IMR-90 (cell line): Measurements from ENCODE around the gene ORMDL2. TPM values are rescaled to one million over a fixed set of nuclear protein-coding genes. Genes with fewer than 3 reads are reported as not detected.
A peak's percentile ranks its signal among the peaks of the same experiment; 100 is the strongest.

ENCODE experiments used
- ATAC-seq: fragments of 200-7000 bp; cut with Tn5 transposase; 2 replicates; pipeline ENCODE4 v1.9.1; 2020; ENCODE audit warnings: low read depth, mild to moderate bottlenecking, moderate library complexity
- BruUV-seq: library from RNA; stranded (reverse); fragments of 400-500 nt; replicated peaks from 2 replicates; lab custom pipeline; 2021; lab: Mats Ljungman, UMichigan
- CTCF ChIA-PET: fragments of 300-600 bp; formaldehyde crosslinking; extraction: SDS; loops from one replicate; lab custom pipeline; 2021; ENCODE audit warnings: antibody characterized with exemption; lab: Yijun Ruan, JAX
- POLR2A ChIA-PET: fragments of 300-600 bp; sonication (Branson Sonifier 250); formaldehyde crosslinking; loops from one replicate; lab custom pipeline; 2022; ENCODE audit warnings: antibody characterized with exemption; ENCODE audit not compliant: unreplicated experiment; lab: Charles Lee
- DNase-seq: peaks from one replicate; pipeline ENCODE4 v3.0.0; 2013
- H2AFZ ChIP-seq: replicated peaks from 2 replicates; pipeline ENCODE3; 2013; ENCODE audit warnings: low read length, mild to moderate bottlenecking; ENCODE audit not compliant: poor library complexity
- H2AK5ac ChIP-seq: 2 replicates; pipeline ENCODE4 v1.6.1; 2013; ENCODE audit warnings: low read depth, low read length, inconsistent platforms
- H2AK9ac ChIP-seq: replicated peaks from 2 replicates; pipeline ENCODE3; 2013; ENCODE audit warnings: mild to moderate bottlenecking, low read depth, low read length, moderate library complexity; ENCODE audit not compliant: poor library complexity
- H2BK120ac ChIP-seq: 2 replicates; pipeline ENCODE4 v1.6.1; 2013; ENCODE audit warnings: low read depth, low read length, inconsistent platforms
- H2BK15ac ChIP-seq: 3 replicates; pipeline ENCODE4 v1.6.1; 2013; ENCODE audit warnings: low read depth, low read length, inconsistent platforms
- H2BK20ac ChIP-seq: 2 replicates; pipeline ENCODE4 v1.6.1; 2013; ENCODE audit warnings: low read depth, mild to moderate bottlenecking, inconsistent platforms, low read length, moderate library complexity
- H2BK5ac ChIP-seq: 2 replicates; pipeline ENCODE4 v1.6.1; 2013; ENCODE audit warnings: mild to moderate bottlenecking, low read depth, low read length, inconsistent platforms; ENCODE audit not compliant: poor library complexity, severe bottlenecking
- H3K14ac ChIP-seq: replicated peaks from 2 replicates; pipeline ENCODE4 v1.6.1; 2013; ENCODE audit warnings: low read depth, low read length, inconsistent platforms
- H3K18ac ChIP-seq: 2 replicates; pipeline ENCODE4 v1.6.1; 2013; ENCODE audit warnings: low read depth, low read length, control low read depth
- H3K23ac ChIP-seq: 2 replicates; pipeline ENCODE4 v1.6.1; 2013; ENCODE audit warnings: low read depth, low read length, inconsistent platforms
- H3K27ac ChIP-seq: 2 replicates; pipeline ENCODE4 v1.5.1; 2013; ENCODE audit warnings: mild to moderate bottlenecking, control low read depth, low read length; ENCODE audit not compliant: insufficient read depth
- H3K27me3 ChIP-seq: 2 replicates; pipeline ENCODE4 v1.6.1; 2013; ENCODE audit warnings: low read length; ENCODE audit not compliant: control insufficient read depth, insufficient read depth
- H3K36me3 ChIP-seq: 2 replicates; pipeline ENCODE4 v1.6.1; 2013; ENCODE audit warnings: low read length, mixed read lengths; ENCODE audit not compliant: control insufficient read depth, insufficient read depth
- H3K4ac ChIP-seq: 2 replicates; pipeline ENCODE4 v1.6.1; 2013; ENCODE audit warnings: low read depth, low read length, inconsistent platforms
- H3K4me1 ChIP-seq: 2 replicates; pipeline ENCODE4 v1.6.1; 2013; ENCODE audit warnings: low read length, mixed read lengths; ENCODE audit not compliant: control insufficient read depth, insufficient read depth
- H3K4me2 ChIP-seq: 2 replicates; pipeline ENCODE4 v1.6.1; 2013; ENCODE audit warnings: low read depth, mild to moderate bottlenecking, control low read depth, low read length, moderate library complexity
- H3K4me3 ChIP-seq: 2 replicates; pipeline ENCODE4 v1.5.1; 2013; ENCODE audit warnings: low read depth, mild to moderate bottlenecking, control low read depth, low read length, moderate library complexity; ENCODE audit not compliant: insufficient read depth
- H3K56ac ChIP-seq: 2 replicates; pipeline ENCODE4 v1.6.1; 2013; ENCODE audit warnings: low read length, inconsistent platforms; ENCODE audit not compliant: insufficient read depth; ENCODE audit errors: extremely low read depth
- H3K79me1 ChIP-seq, 2 experiments: 2 replicates each; pipeline ENCODE4 v1.6.1; 2013; ENCODE audit warnings: low read length in 2 of 2, inconsistent platforms in 1 of 2, low read depth in 1 of 2
- H3K9ac ChIP-seq: 2 replicates; pipeline ENCODE4 v1.6.1; 2013; ENCODE audit warnings: low read depth, low read length, control low read depth
- H3K9me1 ChIP-seq: 2 replicates; pipeline ENCODE4 v1.6.1; 2013; ENCODE audit warnings: low read length, inconsistent platforms; ENCODE audit not compliant: insufficient read depth
- H3K9me3 ChIP-seq: 2 replicates; pipeline ENCODE4 v1.6.1; 2013; ENCODE audit warnings: low read length; ENCODE audit not compliant: control insufficient read depth, insufficient read depth
- H4K20me1 ChIP-seq: 2 replicates; pipeline ENCODE4 v1.6.1; 2013; ENCODE audit warnings: low read length, inconsistent platforms; ENCODE audit not compliant: insufficient read depth
- H4K5ac ChIP-seq: 2 replicates; pipeline ENCODE4 v1.6.1; 2013; ENCODE audit warnings: mild to moderate bottlenecking, low read depth, low read length, control low read depth
- H4K8ac ChIP-seq, 2 experiments: 2 replicates each; pipeline ENCODE4 v1.6.1; 2013; ENCODE audit warnings: low read depth in 2 of 2, low read length in 2 of 2, control low read depth in 1 of 2, inconsistent platforms in 1 of 2
- H4K91ac ChIP-seq: 2 replicates; pipeline ENCODE4 v1.6.1; 2013; ENCODE audit warnings: low read depth, low read length, inconsistent platforms; ENCODE audit not compliant: insufficient read depth
- BHLHE40 ChIP-seq: fragments of 150-350 bp; IDR thresholded peaks from 2 replicates; pipeline ENCODE4 v1.6.1; 2016; ENCODE audit warnings: mild to moderate bottlenecking, low read depth, low read length
- FOS ChIP-seq: fragments of 150-350 bp; IDR thresholded peaks from 2 replicates; pipeline ENCODE4 v1.6.1; 2016; ENCODE audit warnings: low read depth, low read length
- MAZ ChIP-seq: IDR thresholded peaks from 2 replicates; pipeline ENCODE4 v1.6.1; 2012; ENCODE audit warnings: low read depth, mild to moderate bottlenecking, low read length, improper control_type of control experiment, moderate library complexity, borderline replicate concordance
- POLR2A ChIP-seq: IDR thresholded peaks from 2 replicates; pipeline ENCODE4 v1.6.1; 2012; ENCODE audit warnings: mild to moderate bottlenecking, low read depth, low read length
- RFX5 ChIP-seq: IDR thresholded peaks from 2 replicates; pipeline ENCODE4 v1.8.0; 2012; ENCODE audit warnings: low read depth, mild to moderate bottlenecking, low read length, moderate library complexity
- SMC3 ChIP-seq: fragments of 150-350 bp; IDR thresholded peaks from 2 replicates; pipeline ENCODE4 v1.6.1; 2016; ENCODE audit warnings: low read depth, mild to moderate bottlenecking, antibody characterized with exemption, low read length, moderate library complexity
- WGBS, 2 experiments: methylation state at CpG; one replicate each; pipeline versions ENCODE4 v1.1.5 to v1.1.7; 2013; ENCODE audit warnings: missing lambda C conversion rate in 2 of 2; ENCODE audit not compliant: insufficient read length in 1 of 2; ENCODE audit errors: extremely low coverage in 2 of 2; 5-methylcytosine and 5-hydroxymethylcytosine counted together
- dilution Hi-C: fragments of 300-500 bp; cut with HindIII; formaldehyde crosslinking; loops from one replicate; pipeline ENCODE4 v1.14.3; 2018; ENCODE audit warnings: low sequenced_read_pairs; ENCODE audit not compliant: unreplicated experiment
- in situ Hi-C: fragments of 300-500 bp; cut with MboI; formaldehyde crosslinking; loops from 3 replicates; pipeline ENCODE4 v1.14.3; 2019; ENCODE audit warnings: low sequenced_read_pairs, inconsistent platforms, mixed read lengths
- intact Hi-C: fragments of 100-400 bp; cut with micrococcal nuclease; formaldehyde crosslinking; loops from 2 replicates; pipeline ENCODE4 v1.10.0; 2022
- polyA plus RNA-seq, 3 experiments: library from polyadenylated mRNA; depleted of rRNA; stranded (reverse); fragments of >200 nt; gene quantifications; 2 replicates each; pipeline ENCODE4 v1.2.3, GENCODE V29; 2012; ENCODE audit warnings: low replicate concordance in 1 of 3
- total RNA-seq: library from RNA; depleted of rRNA; stranded (reverse); fragments of >200 nt; gene quantifications from 2 replicates; pipeline ENCODE4 v1.2.3, GENCODE V29; 2012
- TF ChIP-seq, protein P1 (sequence below): fragments of 150-350 bp; IDR thresholded peaks from 2 replicates; pipeline ENCODE4 v1.6.1; 2016; ENCODE audit warnings: low read depth, mild to moderate bottlenecking, low read length, moderate library complexity, borderline replicate concordance
- TF ChIP-seq, protein P2 (sequence below): conservative IDR thresholded peaks from 2 replicates; pipeline ENCODE4 v1.5.1; 2012; ENCODE audit warnings: mild to moderate bottlenecking, low read depth, low read length, improper control_type of control experiment
- TF ChIP-seq, protein P3 (sequence below): fragments of 150-350 bp; IDR thresholded peaks from 2 replicates; pipeline ENCODE4 v1.6.1; 2017; ENCODE audit warnings: mild to moderate bottlenecking, antibody characterized with exemption, low read length, low read depth

Gene ORMDL2
- total and polyA plus RNA-seq, 2 of the 4 experiments (the other 2 are of a cell fraction): 20.4 to 39.7 TPM

DNA sequence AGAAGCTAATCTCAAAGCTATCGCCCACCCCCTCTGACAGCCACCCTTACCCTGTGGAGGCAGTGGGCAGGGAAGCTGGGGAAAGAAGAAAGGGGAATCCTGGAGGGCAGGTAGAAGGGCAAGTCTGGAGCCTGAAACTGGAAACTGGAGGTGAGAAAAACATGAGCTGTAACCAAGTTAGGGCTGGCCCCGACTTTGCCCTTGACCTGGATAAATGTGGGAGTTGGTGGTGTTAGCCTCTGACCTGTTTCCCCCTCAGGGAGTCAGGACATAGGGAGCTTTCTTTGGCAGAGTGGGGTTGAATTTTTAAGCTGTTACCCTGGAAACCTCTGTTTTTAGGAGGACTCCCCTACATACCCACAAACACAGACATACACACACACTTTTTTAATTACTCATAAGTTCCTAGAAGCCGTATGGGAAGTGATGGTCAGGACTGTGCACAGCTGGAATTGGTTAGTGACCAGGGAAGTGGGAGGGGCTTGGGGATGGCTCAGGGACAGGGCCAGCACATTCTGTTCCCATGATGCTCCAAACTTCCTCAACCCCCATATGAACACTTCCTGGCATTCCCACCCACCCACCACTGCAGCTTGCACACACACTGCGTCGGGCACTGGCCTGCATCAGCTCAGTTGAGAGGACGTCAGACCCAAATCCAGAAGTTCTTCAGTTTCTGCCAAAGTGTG lies 29.9 kb downstream of the ORMDL2 start:
- H3K56ac ChIP-seq: peak overlapping the region; percentile 87
- H3K4me2 ChIP-seq: peak overlapping the region; percentile 77
- TF ChIP-seq RFX5 (no peak), SMC3 (0 out of 2 replicates have a peak, but pooled peaks have one; percentile 9), FOS (peak; percentile 90), POLR2A (peak; percentile 94), MAZ (peak; percentile 54), BHLHE40 (peak; percentile 34)
- TF ChIP-seq, protein P1, sequence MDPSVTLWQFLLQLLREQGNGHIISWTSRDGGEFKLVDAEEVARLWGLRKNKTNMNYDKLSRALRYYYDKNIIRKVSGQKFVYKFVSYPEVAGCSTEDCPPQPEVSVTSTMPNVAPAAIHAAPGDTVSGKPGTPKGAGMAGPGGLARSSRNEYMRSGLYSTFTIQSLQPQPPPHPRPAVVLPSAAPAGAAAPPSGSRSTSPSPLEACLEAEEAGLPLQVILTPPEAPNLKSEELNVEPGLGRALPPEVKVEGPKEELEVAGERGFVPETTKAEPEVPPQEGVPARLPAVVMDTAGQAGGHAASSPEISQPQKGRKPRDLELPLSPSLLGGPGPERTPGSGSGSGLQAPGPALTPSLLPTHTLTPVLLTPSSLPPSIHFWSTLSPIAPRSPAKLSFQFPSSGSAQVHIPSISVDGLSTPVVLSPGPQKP: no peak
- TF ChIP-seq, protein P2, sequence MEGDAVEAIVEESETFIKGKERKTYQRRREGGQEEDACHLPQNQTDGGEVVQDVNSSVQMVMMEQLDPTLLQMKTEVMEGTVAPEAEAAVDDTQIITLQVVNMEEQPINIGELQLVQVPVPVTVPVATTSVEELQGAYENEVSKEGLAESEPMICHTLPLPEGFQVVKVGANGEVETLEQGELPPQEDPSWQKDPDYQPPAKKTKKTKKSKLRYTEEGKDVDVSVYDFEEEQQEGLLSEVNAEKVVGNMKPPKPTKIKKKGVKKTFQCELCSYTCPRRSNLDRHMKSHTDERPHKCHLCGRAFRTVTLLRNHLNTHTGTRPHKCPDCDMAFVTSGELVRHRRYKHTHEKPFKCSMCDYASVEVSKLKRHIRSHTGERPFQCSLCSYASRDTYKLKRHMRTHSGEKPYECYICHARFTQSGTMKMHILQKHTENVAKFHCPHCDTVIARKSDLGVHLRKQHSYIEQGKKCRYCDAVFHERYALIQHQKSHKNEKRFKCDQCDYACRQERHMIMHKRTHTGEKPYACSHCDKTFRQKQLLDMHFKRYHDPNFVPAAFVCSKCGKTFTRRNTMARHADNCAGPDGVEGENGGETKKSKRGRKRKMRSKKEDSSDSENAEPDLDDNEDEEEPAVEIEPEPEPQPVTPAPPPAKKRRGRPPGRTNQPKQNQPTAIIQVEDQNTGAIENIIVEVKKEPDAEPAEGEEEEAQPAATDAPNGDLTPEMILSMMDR: no peak
- TF ChIP-seq, protein P3, sequence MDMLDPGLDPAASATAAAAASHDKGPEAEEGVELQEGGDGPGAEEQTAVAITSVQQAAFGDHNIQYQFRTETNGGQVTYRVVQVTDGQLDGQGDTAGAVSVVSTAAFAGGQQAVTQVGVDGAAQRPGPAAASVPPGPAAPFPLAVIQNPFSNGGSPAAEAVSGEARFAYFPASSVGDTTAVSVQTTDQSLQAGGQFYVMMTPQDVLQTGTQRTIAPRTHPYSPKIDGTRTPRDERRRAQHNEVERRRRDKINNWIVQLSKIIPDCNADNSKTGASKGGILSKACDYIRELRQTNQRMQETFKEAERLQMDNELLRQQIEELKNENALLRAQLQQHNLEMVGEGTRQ: no peak
- no peaks in the 10 kb centered on the region for H4K20me1 ChIP-seq
- peak overlapping the region; percentile 99 for H3K23ac ChIP-seq
- peak overlapping the region; percentile 74 for H3K18ac ChIP-seq
- POLR2A ChIA-PET: interaction anchor here (1.0 kb wide), 1 partner anchor 17 kb away, joined by 4 read pairs; no protein-coding TSS in a partner anchor
- no peak overlapping the region for H3K4me3 ChIP-seq
- peak overlapping the region; percentile 98 for H3K4ac ChIP-seq
- peak overlapping the region; percentile 83 to 98 for H4K8ac ChIP-seq
- H4K91ac ChIP-seq: peak overlapping the region; percentile 92
- H2BK5ac ChIP-seq: peak overlapping the region; percentile 88
- in situ Hi-C loops: no loop called here
- H4K5ac ChIP-seq: peak overlapping the region; percentile 87
- no peaks in the 10 kb centered on the region for H3K9me3 ChIP-seq
- 0% methylated on average over 3 of the region's 6 CpGs; no CpG with 5 or more reads in 1 of the 2 experiments for WGBS, 2 experiments
- peaks cover 4 to 8% of the 10 kb centered on the region in 2 experiments for H3K79me1 ChIP-seq
- H3K4me1 ChIP-seq: peaks cover 13% of the 10 kb centered on the region
- H3K9me1 ChIP-seq: peaks cover 16% of the 10 kb centered on the region
- dilution Hi-C loops: no loop called here
- H3K14ac ChIP-seq: peak overlapping the region; percentile 98
- H2BK15ac ChIP-seq: peak overlapping the region; percentile 84; the same call in 2 of the 3 replicates
- peak overlapping the region; percentile 91 for H3K27ac ChIP-seq
- H2AK9ac ChIP-seq: peak overlapping the region; percentile 90
- H2BK120ac ChIP-seq: peak overlapping the region; percentile 93
- H2AFZ ChIP-seq: peak overlapping the region; percentile 93
- no peaks in the 10 kb centered on the region for H3K36me3 ChIP-seq
- BruUV-seq: no TSS peak
- peak overlapping the region; percentile 84 for H2BK20ac ChIP-seq
- ATAC-seq (peak; percentile 97), DNase-seq (peak; percentile 100)
- no peaks in the 10 kb centered on the region for H3K27me3 ChIP-seq
- H2AK5ac ChIP-seq: peak overlapping the region; percentile 94
- intact Hi-C loops: loop anchor here (1.0 kb wide), 1 partner anchor 84 kb away; the partner anchor contains the start of gene DGKA
- H3K9ac ChIP-seq: peak overlapping the region; percentile 86
- CTCF ChIA-PET: interaction anchor here (1.3 kb wide), 1 partner anchor 82 kb away, joined by 3 read pairs; no protein-coding TSS in a partner anchor
